Lower leg skin (tissue), 3 donors: ENCODE results near the gene ODC1.

Experiments used
- POLR2A ChIP-seq, 2 donors: fragments of 450-650 bp; IDR thresholded peaks; one replicate each; pipeline ENCODE4 v1.6.1; 2016 to 2017; ENCODE audit warnings: antibody characterized with exemption in 2 of 2, mild to moderate bottlenecking in 1 of 2, moderate library complexity in 1 of 2
- TF ChIP-seq, protein P1 (sequence below), 3 donors: fragments of 450-650 bp; IDR thresholded peaks; one replicate each; pipeline ENCODE4 v1.5.1; 2016; ENCODE audit warnings: antibody characterized with exemption in 3 of 3, mild to moderate bottlenecking in 3 of 3, moderate library complexity in 2 of 3

DNA sequence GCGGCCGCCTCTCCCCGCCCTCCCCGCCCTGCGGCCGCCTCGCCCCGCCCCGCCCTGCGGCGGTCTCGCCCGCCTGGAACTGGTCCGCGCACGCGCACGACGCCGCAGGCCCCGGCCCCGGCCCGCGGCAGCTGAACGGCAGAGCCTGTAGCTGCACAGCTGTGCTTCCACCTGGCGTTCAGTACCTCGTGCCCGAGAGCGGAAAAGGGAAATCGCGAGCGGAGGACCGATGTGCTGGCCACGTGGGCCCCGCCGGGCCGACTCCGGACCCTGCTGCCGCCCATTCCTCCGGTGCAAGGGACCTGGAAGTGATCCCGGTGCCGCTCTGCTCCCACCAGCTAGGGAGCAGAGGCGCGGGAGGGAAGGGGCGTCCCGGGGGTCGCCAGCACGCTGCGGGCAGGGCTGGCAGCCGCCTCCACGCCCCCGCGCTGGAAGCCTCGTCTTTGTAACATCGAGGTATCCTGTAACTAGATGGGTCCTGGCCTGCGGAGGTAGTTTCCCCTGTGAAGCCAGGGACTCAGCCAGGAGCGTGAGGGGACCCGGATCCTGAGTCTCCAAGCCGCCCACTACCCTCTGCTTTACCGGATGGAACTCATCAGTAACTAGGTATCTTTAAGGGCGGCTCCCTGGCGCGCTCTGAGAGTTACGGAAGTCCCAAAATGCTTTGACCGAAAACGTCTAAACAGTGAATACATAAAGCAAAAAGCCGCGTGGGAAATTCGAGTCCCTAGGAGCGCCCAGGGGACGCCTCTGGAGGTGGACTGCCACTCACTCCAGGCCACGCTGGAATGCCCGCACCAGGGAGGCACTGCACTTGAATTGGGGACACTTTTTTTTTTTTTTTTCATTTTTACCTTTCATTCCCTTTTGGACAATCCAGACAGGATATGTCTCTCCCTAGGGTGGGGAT, 704 bp upstream of the ODC1 start:
- TF ChIP-seq, protein P1, sequence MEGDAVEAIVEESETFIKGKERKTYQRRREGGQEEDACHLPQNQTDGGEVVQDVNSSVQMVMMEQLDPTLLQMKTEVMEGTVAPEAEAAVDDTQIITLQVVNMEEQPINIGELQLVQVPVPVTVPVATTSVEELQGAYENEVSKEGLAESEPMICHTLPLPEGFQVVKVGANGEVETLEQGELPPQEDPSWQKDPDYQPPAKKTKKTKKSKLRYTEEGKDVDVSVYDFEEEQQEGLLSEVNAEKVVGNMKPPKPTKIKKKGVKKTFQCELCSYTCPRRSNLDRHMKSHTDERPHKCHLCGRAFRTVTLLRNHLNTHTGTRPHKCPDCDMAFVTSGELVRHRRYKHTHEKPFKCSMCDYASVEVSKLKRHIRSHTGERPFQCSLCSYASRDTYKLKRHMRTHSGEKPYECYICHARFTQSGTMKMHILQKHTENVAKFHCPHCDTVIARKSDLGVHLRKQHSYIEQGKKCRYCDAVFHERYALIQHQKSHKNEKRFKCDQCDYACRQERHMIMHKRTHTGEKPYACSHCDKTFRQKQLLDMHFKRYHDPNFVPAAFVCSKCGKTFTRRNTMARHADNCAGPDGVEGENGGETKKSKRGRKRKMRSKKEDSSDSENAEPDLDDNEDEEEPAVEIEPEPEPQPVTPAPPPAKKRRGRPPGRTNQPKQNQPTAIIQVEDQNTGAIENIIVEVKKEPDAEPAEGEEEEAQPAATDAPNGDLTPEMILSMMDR (IDR thresholded peaks at IDR 0.05) = no peak
- TF ChIP-seq POLR2A (IDR thresholded peaks at IDR 0.05) = no peak
